AG09319 (cell line): ENCODE measurements around the gene LAMTOR4.
A peak's percentile ranks its signal among the peaks of the same experiment; 100 is the strongest.

Experiments
- DNase-seq: peaks from one replicate; pipeline ENCODE4 v3.0.0-alpha.2; 2010; ENCODE audit warnings: low read depth; ENCODE audit errors: extremely low read depth
- TF ChIP-seq, protein P1 (sequence below): IDR thresholded peaks from 2 replicates; pipeline ENCODE4 v1.5.1; 2011; ENCODE audit warnings: low read depth, mild to moderate bottlenecking, inconsistent platforms, low read length, moderate library complexity

LAMTOR4 gene

DNA sequence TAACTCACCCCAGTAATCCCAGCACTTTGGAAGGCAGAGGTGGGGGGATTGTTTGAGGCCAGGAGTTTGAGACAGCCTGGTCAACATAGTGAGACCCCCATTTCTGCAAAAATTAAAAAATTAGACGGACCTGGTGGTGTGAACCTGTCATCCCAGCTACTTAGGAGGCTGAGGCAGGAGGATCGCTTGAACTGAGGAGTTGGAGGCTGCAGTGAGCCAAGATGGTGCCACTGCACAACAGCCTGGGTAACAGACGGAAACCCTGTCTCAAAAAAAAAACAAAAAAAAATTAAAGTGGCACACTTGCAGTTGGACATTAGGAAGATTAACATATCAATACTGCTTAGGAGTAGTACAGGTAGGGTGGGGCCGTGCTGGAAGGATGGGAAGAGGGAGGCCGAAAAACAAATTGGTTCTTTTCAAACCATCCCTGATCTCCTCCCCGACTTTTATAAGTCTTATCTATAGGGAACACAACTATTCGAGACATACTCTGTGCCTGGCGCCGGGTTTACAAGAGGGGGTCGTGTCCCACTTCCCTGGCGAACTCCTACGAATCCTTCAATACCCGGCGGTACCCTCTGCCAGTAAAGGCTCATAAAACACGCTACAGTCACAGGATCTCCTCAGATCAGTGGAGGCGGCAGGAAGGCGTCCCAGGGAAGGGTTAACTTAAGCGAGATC is 30.2 kb upstream of the LAMTOR4 start:
- TF ChIP-seq, protein P1, sequence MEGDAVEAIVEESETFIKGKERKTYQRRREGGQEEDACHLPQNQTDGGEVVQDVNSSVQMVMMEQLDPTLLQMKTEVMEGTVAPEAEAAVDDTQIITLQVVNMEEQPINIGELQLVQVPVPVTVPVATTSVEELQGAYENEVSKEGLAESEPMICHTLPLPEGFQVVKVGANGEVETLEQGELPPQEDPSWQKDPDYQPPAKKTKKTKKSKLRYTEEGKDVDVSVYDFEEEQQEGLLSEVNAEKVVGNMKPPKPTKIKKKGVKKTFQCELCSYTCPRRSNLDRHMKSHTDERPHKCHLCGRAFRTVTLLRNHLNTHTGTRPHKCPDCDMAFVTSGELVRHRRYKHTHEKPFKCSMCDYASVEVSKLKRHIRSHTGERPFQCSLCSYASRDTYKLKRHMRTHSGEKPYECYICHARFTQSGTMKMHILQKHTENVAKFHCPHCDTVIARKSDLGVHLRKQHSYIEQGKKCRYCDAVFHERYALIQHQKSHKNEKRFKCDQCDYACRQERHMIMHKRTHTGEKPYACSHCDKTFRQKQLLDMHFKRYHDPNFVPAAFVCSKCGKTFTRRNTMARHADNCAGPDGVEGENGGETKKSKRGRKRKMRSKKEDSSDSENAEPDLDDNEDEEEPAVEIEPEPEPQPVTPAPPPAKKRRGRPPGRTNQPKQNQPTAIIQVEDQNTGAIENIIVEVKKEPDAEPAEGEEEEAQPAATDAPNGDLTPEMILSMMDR = no peak
- no peak for DNase-seq

DNA sequence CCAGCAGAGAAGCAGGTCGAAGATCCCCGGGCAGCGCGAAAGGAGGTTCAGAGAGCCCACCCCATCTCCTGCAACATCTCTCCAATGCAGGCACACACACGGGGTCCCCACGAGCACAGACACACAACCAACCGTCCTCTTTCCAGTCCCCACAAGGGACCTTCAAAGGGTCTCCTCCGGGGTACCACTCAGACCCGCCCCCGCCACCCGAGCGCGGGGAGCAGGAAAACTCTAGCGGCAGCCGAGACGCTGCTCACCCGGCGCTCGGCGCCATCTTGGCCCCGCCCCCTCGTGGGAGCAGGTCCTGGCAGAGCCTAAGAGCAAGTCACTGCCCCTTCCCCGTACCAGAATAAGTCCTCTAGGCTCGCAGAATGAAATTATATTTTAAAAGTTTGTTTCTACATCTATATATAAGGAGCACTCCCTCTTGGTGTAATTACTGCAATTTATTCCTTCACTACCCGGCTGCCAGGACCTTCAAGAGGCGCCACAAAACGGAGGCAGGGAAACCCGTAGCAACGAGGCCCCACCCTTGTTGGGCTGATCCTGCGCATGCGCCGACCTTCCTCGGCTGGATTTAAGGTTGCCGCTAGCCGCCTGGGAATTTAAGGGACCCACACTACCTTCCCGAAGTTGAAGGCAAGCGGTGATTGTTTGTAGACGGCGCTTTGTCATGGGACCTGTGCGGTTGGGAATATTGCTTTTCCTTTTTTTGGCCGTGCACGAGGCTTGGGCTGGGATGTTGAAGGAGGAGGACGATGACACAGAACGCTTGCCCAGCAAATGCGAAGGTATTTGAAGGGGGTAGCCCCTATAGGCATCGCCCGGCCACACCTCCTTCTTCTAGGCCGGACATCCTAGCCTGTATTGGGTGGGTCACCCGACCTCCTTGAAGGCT is 29.4 kb upstream of the LAMTOR4 start, which contains the start of the genes CNPY4 and TAF6:
Gene CNPY4 (plus strand): TSS at position 563 of the 898 bp plus-strand sequence. CDS start 111 bp downstream, at position 674.
Gene TAF6 (minus strand): TSS at position 287 of the 898 bp plus-strand sequence. CDS start 5,149 bp downstream, outside the sequence.
- TF ChIP-seq, protein P1 = no peak
- peak; percentile 90 for DNase-seq

DNA sequence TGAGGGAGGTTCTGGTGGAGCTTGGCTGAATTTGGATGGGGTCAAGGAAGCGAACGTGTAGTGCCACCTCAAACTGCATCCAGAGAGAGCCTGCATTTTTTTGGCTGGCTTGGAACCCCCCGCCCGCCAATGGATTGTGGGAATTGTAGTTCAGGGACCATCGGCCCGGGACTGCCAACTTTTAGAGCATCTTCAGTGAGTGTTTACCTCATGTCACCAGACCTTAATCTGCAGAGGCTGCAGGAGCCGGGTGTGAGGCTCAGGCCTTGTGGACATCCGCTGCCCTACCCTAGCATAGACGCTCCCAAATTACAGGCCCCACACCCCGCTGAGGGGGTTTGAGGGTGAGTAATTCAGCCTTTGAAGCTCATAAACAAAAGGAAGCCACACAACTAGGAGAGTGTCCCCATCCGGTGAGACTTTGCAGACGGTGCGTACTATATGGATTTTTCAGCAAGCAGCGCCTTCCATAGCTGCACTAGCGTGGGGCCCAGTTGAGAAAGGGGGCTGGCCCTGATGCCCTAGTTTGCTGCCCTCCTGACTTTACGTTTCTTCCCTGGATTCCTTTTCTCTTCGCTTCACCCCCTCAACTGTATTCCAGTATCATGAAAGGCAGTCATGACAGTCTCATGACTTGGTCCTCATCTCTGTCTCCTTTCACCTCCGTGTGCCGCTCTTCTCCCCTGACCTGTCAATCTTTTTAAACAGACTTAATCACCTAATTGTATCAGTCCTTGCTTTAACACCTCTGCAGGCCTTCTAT is 28.6 kb upstream of the LAMTOR4 start:
- DNase-seq = peak; percentile 16
- TF ChIP-seq, protein P1 = no peak

DNA sequence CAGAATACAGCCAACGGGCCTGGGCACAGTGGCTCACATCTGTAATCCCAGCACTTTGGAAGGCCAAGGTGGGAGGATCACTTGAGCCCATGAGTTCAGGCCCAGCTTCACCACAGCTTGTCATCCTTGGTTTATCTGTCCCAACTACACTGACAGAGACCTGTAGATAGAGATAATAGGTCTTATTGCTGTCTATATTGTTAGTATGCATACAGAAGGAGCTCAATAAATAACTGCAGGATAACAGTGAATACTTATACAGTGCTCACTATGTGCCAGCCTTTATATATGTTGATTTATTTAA is 28.0 kb upstream of the LAMTOR4 start:
- DNase-seq = no peak
- TF ChIP-seq, protein P1 = no peak

DNA sequence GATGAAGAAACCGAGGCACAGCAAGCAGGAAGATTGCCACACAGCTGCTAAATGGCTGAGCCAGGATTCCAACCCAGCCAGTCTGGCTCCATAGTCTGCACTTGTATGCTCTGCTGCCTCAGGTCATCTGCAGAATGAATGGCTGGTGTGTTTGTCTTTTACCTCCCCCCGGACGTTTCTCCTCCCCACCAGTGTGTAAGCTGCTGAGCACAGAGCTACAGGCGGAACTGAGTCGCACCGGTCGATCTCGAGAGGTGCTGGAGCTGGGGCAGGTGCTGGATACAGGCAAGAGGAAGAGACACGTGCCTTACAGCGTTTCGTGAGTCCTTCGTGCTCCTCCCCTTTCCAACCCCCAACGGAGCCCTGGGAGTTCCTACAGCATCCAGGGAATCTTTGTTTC is 26.7 kb upstream of the LAMTOR4 start:
- no peak for DNase-seq
- TF ChIP-seq, protein P1 = no peak

DNA sequence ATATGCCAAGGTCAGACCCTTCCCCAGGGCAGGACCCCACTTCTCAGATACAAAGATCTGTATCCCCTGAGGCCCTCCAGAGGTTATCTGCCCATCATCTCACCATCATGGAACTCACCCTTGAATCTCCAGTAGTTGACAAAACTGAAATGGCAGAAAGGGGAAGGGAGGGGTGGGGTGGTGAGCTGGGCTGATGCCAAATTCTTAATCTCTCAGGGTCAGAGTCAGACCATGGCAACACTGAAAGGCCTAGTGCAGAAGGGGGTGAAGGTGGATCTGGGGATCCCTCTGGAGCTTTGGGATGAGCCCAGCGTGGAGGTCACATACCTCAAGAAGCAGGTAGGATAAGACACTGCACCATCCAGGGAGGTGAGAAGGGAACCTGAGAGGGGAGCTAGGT is 26.1 kb upstream of the LAMTOR4 start:
- TF ChIP-seq, protein P1 = no peak
- DNase-seq = no peak
